Transverse colon (tissue), 4 donors: ENCODE measurements around the gene TBC1D10B. TPM values are rescaled to one million over a fixed set of nuclear protein-coding genes. Genes with fewer than 3 reads are reported as not detected.

Source experiments
- DNase-seq: peaks from one replicate; pipeline ENCODE4 v3.0.0-alpha.2; 2019
- H3K27ac ChIP-seq, 4 donors: fragments of 200-600 bp; sonication (generic); 2 replicates each; pipeline ENCODE4 v1.5.1; 2016 to 2018; ENCODE audit warnings: inconsistent platforms in 4 of 4
- H3K27me3 ChIP-seq: fragments of 200-600 bp; sonication (generic); 2 replicates; pipeline ENCODE4 v1.5.1; 2017; ENCODE audit warnings: inconsistent platforms
- H3K36me3 ChIP-seq, 4 donors: fragments of 200-600 bp; sonication (generic); 2 replicates each; pipeline ENCODE4 v1.5.1; 2017 to 2019; ENCODE audit warnings: inconsistent platforms in 4 of 4
- H3K4me1 ChIP-seq, 4 donors: fragments of 200-600 bp; sonication (generic); 2 replicates each; pipeline ENCODE4 v1.5.1; 2017 to 2020; ENCODE audit warnings: inconsistent platforms in 4 of 4
- H3K4me3 ChIP-seq, 4 donors: fragments of 200-600 bp; sonication (generic); 1 replicate in 1 of 4; 2 replicates in 3 of 4; pipeline versions ENCODE4 v1.5.1 to v1.6.1; 2017 to 2019; ENCODE audit warnings: inconsistent platforms in 4 of 4
- H3K9me3 ChIP-seq, 2 donors: fragments of 200-600 bp; sonication (generic); 2 replicates each; pipeline ENCODE4 v1.5.1; 2017 to 2019; ENCODE audit warnings: inconsistent platforms in 2 of 2
- CTCF ChIP-seq, 5 experiments: fragments of 200-600 bp in 3 of 5; fragments of 450-650 bp in 2 of 5; sonication (generic) in 3 of 5; IDR thresholded peaks; 1 replicate in 2 of 5; 2 replicates in 3 of 5; pipeline ENCODE4 v1.5.1; 2016 to 2017; ENCODE audit warnings: antibody characterized with exemption in 5 of 5, inconsistent platforms in 3 of 5, mild to moderate bottlenecking in 2 of 5, moderate library complexity in 1 of 5
- EP300 ChIP-seq: sonication (generic); formaldehyde crosslinking; IDR thresholded peaks from one replicate; pipeline ENCODE4 v1.6.1; 2017; ENCODE audit warnings: antibody characterized with exemption, low read depth
- POLR2A ChIP-seq: fragments of 450-650 bp; IDR thresholded peaks from one replicate; pipeline ENCODE4 v1.6.1; 2016; ENCODE audit warnings: antibody characterized with exemption, mild to moderate bottlenecking, moderate library complexity
- POLR2AphosphoS5 ChIP-seq, 3 donors: sonication (generic); formaldehyde crosslinking; IDR thresholded peaks; one replicate each; pipeline ENCODE4 v1.6.1; 2016; ENCODE audit warnings: antibody characterized with exemption in 3 of 3
- WGBS, 2 donors: methylation state at CpG; one replicate each; pipeline ENCODE4 v1.1.5; 2018; ENCODE audit warnings: low coverage in 1 of 2; 5-methylcytosine and 5-hydroxymethylcytosine counted together
- in situ Hi-C, 4 donors: fragments of 200-750 bp; cut with MboI; loops; one replicate each; pipeline versions ENCODE4 v1.15.0 to v1.15.1; 2017; ENCODE audit warnings: low sequenced_read_pairs in 3 of 4, low pct_ligation_motif_present in 1 of 4, low pct_unique_long_range_greater_than_20kb in 1 of 4
- intact Hi-C: fragments of 100-400 bp; cut with DNase I; formaldehyde crosslinking; loops from one replicate; pipeline ENCODE4 v1.15.1; 2023; ENCODE audit warnings: low total_unique reads
- total RNA-seq, 4 donors: library from RNA; depleted of rRNA; stranded (reverse); fragments of >200 nt; gene quantifications; one replicate each; pipeline ENCODE4 v1.1.0, GENCODE V29; 2016

TBC1D10B gene
- total RNA-seq, 4 donors from 2014 or later = 32.5 to 62.9 (median 40.3) TPM

DNA sequence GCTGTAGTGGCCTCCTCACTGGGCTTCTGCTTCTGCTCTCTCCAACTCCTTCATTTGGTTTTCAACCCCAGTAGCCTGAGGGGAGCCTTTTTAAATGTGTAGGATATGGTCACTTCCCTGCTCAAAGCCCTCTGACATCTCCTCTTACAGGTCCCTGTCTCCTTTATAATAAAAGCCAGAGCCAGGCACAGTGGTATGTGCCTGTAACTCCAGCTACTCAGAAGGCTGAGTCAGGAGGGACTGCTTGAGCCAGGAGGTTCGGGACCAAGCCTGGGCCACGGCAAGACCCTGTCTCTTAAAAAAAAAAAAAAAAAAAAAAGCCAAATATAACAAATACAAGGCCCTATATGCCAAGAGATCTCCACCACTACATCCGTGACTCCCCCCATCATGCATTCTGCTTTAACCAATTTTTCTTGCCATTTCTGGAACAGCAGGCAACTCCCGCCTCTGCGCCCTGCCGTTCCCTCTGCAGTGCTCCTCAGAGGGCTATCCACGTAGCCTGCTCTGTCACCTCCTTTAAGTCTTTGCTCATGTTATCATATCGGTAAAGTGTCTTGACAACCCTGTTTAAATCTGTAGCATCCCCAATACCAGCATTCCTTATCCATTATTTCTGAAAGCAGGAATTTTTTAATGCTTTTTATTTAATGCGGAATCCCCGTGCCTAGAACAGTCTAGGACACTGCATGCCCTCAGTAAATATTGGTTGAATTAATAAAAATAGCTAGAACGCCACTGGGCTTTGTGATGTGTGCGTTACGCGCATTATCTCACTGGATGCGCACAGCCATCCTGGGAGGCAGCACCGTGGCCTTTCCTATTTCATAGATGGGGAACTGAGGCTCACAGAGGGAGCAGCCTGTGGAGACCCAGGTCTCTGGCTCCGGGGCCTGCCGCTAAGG, 46.6 kb upstream of the TBC1D10B start:
- no peak for TF ChIP-seq POLR2A
- TF ChIP-seq POLR2AphosphoS5 (IDR thresholded peaks at IDR 0.05) = no peak
- no peak for TF ChIP-seq EP300
- TF ChIP-seq CTCF (IDR thresholded peaks at IDR 0.05) = no peak
- WGBS, 2 donors = 64 to 84% methylated on average over 8 to 18 of the region's 18 CpGs
- H3K4me3 ChIP-seq = peak overlapping the region; percentile 44 to 67 (median 54)
- peaks cover 3 to 15% (median 12%) of the 10 kb centered on the region in 4 donors for H3K4me1 ChIP-seq
- peak overlapping the region; percentile 87 to 89 (median 88) for H3K27ac ChIP-seq
- in situ Hi-C loops (loop anchor here (25.0 kb wide), 2 partner anchors 305 to 330 kb away; partner anchors contain the start of genes GDPD3 (in 2 of the 4), MAPK3 (in 2 of the 4), PPP4C (in 2 of the 4) and TBX6 (in 2 of the 4)), intact Hi-C loops (no loop called here)
- no peak for DNase-seq
- no peaks in the 10 kb centered on the region for H3K9me3 ChIP-seq
- H3K36me3 ChIP-seq = peaks cover 0 to 1% (median 0%) of the 10 kb centered on the region in 4 donors
- H3K27me3 ChIP-seq = no peaks in the 10 kb centered on the region

DNA sequence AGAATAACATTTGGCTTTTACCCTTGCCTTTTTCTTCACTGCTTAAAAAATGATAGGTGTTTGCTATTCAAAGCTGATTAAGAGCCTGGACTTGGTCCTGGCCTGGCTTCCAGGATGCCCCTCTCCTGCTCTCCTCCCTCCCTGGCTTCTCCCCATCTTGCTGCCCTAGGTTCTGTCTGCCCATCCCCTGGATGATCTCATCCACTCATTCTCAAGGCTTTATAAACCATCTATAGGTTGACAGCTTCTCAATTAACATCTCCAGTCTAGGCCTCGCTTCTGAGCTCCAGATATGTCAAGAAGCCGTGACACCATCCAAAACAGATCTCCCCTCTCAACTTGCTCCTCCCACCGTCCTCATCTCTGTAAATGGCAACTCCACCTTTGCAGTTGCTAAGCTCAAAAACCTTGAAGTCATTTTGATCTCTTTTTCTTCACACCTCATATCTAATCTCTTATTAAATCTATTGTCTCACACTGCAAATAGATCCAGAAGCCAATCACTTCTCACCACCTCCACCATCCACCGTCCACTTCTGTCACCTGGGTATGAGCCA, 45.8 kb upstream of the TBC1D10B start:
- TF ChIP-seq EP300 (no peak), POLR2A (no peak), CTCF (IDR thresholded peaks at IDR 0.05) (no peak), POLR2AphosphoS5 (IDR thresholded peaks at IDR 0.05) (no peak)
- WGBS, 2 donors = 95 to 96% methylated on average over 4 of the region's 4 CpGs
- no peak overlapping the region for H3K27ac ChIP-seq
- no peaks in the 10 kb centered on the region for H3K27me3 ChIP-seq
- no peaks in the 10 kb centered on the region for H3K36me3 ChIP-seq
- DNase-seq = no peak
- intact Hi-C loops (no loop called here), in situ Hi-C loops (loop anchor here (25.0 kb wide), 2 partner anchors 304 to 329 kb away; partner anchors contain the start of genes GDPD3 (in 2 of the 4), MAPK3 (in 2 of the 4), PPP4C (in 2 of the 4) and TBX6 (in 2 of the 4))
- no peak overlapping the region for H3K4me3 ChIP-seq
- no peaks in the 10 kb centered on the region for H3K9me3 ChIP-seq
- peaks cover 3 to 15% (median 12%) of the 10 kb centered on the region in 4 donors for H3K4me1 ChIP-seq

DNA sequence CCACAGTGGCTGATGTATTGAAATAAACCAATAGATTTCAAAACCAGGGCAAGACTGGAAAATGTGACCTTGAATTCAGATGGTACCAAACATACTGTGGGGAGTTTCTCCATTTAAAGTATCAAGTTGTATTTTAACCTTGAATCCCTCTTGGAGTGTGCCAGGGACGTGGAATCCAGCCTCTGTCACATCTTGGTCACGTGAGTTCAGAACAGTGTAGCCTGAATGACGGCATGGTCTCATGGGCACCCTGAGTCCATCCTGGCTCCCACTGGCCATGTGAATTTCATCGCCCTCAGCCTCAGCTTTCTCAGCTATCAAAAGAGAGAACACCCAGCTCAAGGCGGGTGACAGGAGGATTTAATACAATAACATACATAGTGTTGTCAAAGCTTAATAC, 43.9 kb upstream of the TBC1D10B start:
- DNase-seq = no peak
- TF ChIP-seq CTCF (IDR thresholded peaks at IDR 0.05) = no peak
- TF ChIP-seq EP300 = no peak
- TF ChIP-seq POLR2AphosphoS5 (IDR thresholded peaks at IDR 0.05) = no peak
- no peak for TF ChIP-seq POLR2A
- intact Hi-C loops (no loop called here), in situ Hi-C loops (loop anchor here (25.0 kb wide), 2 partner anchors 302 to 327 kb away; partner anchors contain the start of genes GDPD3 (in 2 of the 4), MAPK3 (in 2 of the 4), PPP4C (in 2 of the 4) and TBX6 (in 2 of the 4))
- no peak overlapping the region for H3K4me3 ChIP-seq
- H3K4me1 ChIP-seq = peaks cover 4 to 23% (median 18%) of the 10 kb centered on the region in 4 donors
- H3K27me3 ChIP-seq = no peaks in the 10 kb centered on the region
- 94 to 95% methylated on average over 4 to 5 of the region's 5 CpGs for WGBS, 2 donors
- no peaks in the 10 kb centered on the region for H3K9me3 ChIP-seq
- H3K36me3 ChIP-seq = no peaks in the 10 kb centered on the region
- H3K27ac ChIP-seq = no peak overlapping the region
